ENCODE results near the gene OSBP2.

DNA sequence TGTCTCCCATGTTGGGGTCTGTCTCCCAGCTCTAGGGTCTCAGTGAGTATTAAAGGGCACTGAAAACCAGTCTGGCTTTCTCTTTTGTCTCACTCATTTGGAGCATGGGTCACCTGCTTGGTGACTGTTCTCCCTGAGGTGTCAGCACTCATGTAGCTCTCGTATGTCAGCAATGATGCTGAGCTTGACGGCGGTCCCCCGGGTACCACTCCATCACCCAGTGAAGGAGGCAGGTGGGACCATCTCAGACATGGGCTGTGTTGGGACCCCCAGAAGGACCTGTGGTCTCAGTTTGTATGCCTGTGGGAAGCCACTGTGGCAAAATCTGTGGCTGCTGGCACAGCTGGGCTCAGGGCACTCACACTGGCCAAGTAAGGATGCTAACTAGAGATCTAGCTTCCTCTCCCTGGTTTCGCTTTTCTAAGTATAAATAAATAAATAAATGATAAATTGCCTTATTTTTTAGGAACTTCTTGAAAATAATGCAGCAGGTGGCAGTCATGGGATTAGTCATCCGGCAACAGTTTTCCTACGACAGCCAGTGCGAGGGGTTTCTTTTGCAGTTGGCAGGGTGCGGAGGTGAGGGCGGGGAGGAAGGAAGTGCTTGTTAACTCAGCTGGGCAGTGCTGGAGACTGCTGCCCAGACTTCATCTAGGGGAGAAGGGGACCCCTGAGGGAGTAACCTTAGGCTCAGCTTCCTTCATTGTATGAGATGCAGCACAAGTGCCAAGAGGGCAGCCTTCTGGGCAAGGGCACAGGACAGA is 48.8 kb downstream of the OSBP2 start:
- TF ChIP-seq POLR2A (IDR thresholded peaks at IDR 0.05) (no peak), CTCF (IDR thresholded peaks at IDR 0.05) (no peak), POLR2AphosphoS5 (IDR thresholded peaks at IDR 0.05) (no peak)
